K562 (cell line): Measurements from ENCODE around the gene RETN. TPM values are rescaled to one million over a fixed set of nuclear protein-coding genes. Genes with fewer than 3 reads are reported as not detected.

Experiments
- ATAC-seq: fragments of 200-7000 bp; cut with Tn5 transposase; 3 replicates; pipeline ENCODE4 v1.9.1; 2020; ENCODE audit warnings: moderate library complexity
- BruUV-seq: library from RNA; stranded (reverse); fragments of 400-500 nt; replicated peaks from 2 replicates; lab custom pipeline; 2021; lab: Mats Ljungman, UMichigan
- CTCF ChIA-PET: fragments of 300-600 bp; formaldehyde crosslinking; extraction: SDS; loops from one replicate; lab custom pipeline; 2021; ENCODE audit warnings: low intra/inter-chr PET ratio; lab: Yijun Ruan, JAX
- POLR2A ChIA-PET: fragments of 300-600, 350-650 bp; sonication (Branson Sonifier 250); formaldehyde crosslinking; extraction: SDS; loops from one replicate; lab custom pipeline; 2021; ENCODE audit warnings: antibody characterized with exemption, inconsistent platforms; lab: Yijun Ruan, JAX
- DNase-seq, 4 experiments: peaks; one replicate each; pipeline versions ENCODE4 v3.0.0 to v3.0.0-alpha.2; 2011 to 2018; ENCODE audit warnings: low spot score in 3 of 4, mixed read lengths in 3 of 4; ENCODE audit errors: extremely low read depth in 1 of 4
- FAIRE-seq: peaks from 2 replicates; lab custom pipeline; 2011; peaks lifted over from hg19 to GRCh38; lab: Jason Lieb, UNC
- H2AFZ ChIP-seq: 2 replicates; pipeline ENCODE4 v1.6.0; 2011; ENCODE audit warnings: low read depth, low read length, control low read depth, inconsistent platforms
- H3K27ac ChIP-seq: fragments of 200-600 bp; 3 replicates; pipeline ENCODE4 v1.8.0; 2011; ENCODE audit warnings: low read depth, mild to moderate bottlenecking, control low read depth, inconsistent platforms, low read length, moderate library complexity, mixed read lengths; ENCODE audit errors: extremely low read depth
- H3K27me3 ChIP-seq, 2 experiments: fragments of 300-600 bp in 1 of 2; 2 replicates in 1 of 2; 3 replicates in 1 of 2; pipeline versions ENCODE4 v1.6.0 to v1.8.0; 2011; ENCODE audit warnings: inconsistent platforms in 2 of 2, low read length in 2 of 2, mild to moderate bottlenecking in 1 of 2, mixed read lengths in 1 of 2, moderate library complexity in 1 of 2; ENCODE audit not compliant: control insufficient read depth in 2 of 2, insufficient read depth in 2 of 2
- H3K36me3 ChIP-seq: fragments of 300-600 bp; 3 replicates; pipeline ENCODE4 v1.8.0; 2011; ENCODE audit warnings: mild to moderate bottlenecking, low read length, inconsistent platforms; ENCODE audit not compliant: control insufficient read depth, insufficient read depth
- H3K4me1 ChIP-seq, 2 experiments: fragments of 200-600 bp in 1 of 2; replicated peaks in 1 of 2; 2 replicates in 1 of 2; 3 replicates in 1 of 2; pipeline versions ENCODE4 v1.5.1 to v1.8.0; 2011; ENCODE audit warnings: inconsistent platforms in 2 of 2, low read length in 2 of 2, mild to moderate bottlenecking in 1 of 2, mixed read lengths in 1 of 2, moderate library complexity in 1 of 2; ENCODE audit not compliant: control insufficient read depth in 2 of 2, insufficient read depth in 2 of 2
- H3K4me2 ChIP-seq: 2 replicates; pipeline ENCODE4 v1.6.1; 2011; ENCODE audit warnings: low read length, control low read depth, inconsistent platforms, mixed read lengths; ENCODE audit not compliant: insufficient read depth
- H3K4me3 ChIP-seq: fragments of 200-600 bp; sonication (generic), shearing (Covaris generic); 2 replicates; pipeline ENCODE4 v1.5.1; 2016; ENCODE audit warnings: control low read depth, inconsistent platforms
- H3K79me2 ChIP-seq: fragments of 200-600 bp; 3 replicates; pipeline ENCODE4 v1.8.0; 2011; ENCODE audit warnings: low read length, inconsistent platforms; ENCODE audit not compliant: control insufficient read depth, insufficient read depth
- H3K9ac ChIP-seq, 2 experiments: 2 replicates each; pipeline versions ENCODE4 v1.6.0 to v1.6.1; 2011; ENCODE audit warnings: low read depth in 2 of 2, low read length in 2 of 2, control low read depth in 1 of 2, inconsistent platforms in 1 of 2, mild to moderate bottlenecking in 1 of 2, mixed read lengths in 1 of 2; ENCODE audit not compliant: insufficient read depth in 1 of 2
- H3K9me1 ChIP-seq: one replicate; pipeline ENCODE4 v1.6.0; 2011; ENCODE audit warnings: inconsistent platforms, mild to moderate bottlenecking, low read length, moderate library complexity; ENCODE audit not compliant: control insufficient read depth, insufficient read depth
- H3K9me3 ChIP-seq: replicated peaks from 2 replicates; pipeline ENCODE4 v1.5.1; 2011; ENCODE audit warnings: low read depth, low read length, inconsistent platforms; ENCODE audit not compliant: control insufficient read depth, insufficient read depth
- H4K20me1 ChIP-seq: replicated peaks from 2 replicates; pipeline ENCODE4 v1.6.1; 2011; ENCODE audit warnings: low read length, inconsistent platforms, mixed read lengths; ENCODE audit not compliant: control insufficient read depth, insufficient read depth
- FOXJ2 ChIP-seq: fragments of 200-800 bp; sonication (Bioruptor generic); IDR thresholded peaks from 2 replicates; pipeline ENCODE4 v1.6.1; 2016; ENCODE audit warnings: missing genetic modification characterization, missing compliant biosample characterization
- POLR3A ChIP-seq: IDR thresholded peaks from 2 replicates; pipeline ENCODE4 v1.6.1; 2011; ENCODE audit warnings: borderline replicate concordance, mild to moderate bottlenecking, moderate library complexity; ENCODE audit not compliant: insufficient read length, insufficient read depth; ENCODE audit errors: extremely low read depth
- RBM25 ChIP-seq: fragments of 200-400 bp; formaldehyde crosslinking; IDR thresholded peaks from 2 replicates; pipeline ENCODE4 v1.6.1; 2018; ENCODE audit warnings: low read length, low read depth, moderate library complexity; ENCODE audit not compliant: severe bottlenecking
- TBP ChIP-seq: optimal IDR thresholded peaks from 2 replicates; pipeline ENCODE3; 2011; ENCODE audit warnings: low read depth, low read length, improper control_type of control experiment
- ZNF121 ChIP-seq: sonication (generic); formaldehyde crosslinking; conservative IDR thresholded peaks from 2 replicates; pipeline ENCODE4 v1.8.0; 2022; ENCODE audit warnings: missing genetic modification reagents
- ZNF445 ChIP-seq: fragments of 250-450 bp; sonication (Bioruptor Pico); IDR thresholded peaks from 2 replicates; pipeline ENCODE4 v1.4.0; 2020; ENCODE audit warnings: low read depth, mild to moderate bottlenecking, moderate library complexity
- WGBS: fragments of 100-300 bp; shearing (Covaris generic); methylation state at CpG from one replicate; pipeline ENCODE4 v1.1.6; 2016; ENCODE audit warnings: low coverage, mixed read lengths; ENCODE audit not compliant: insufficient coverage; ENCODE audit errors: missing lambda C conversion rate; 5-methylcytosine and 5-hydroxymethylcytosine counted together
- in situ Hi-C: fragments of 300-500 bp; cut with MboI; formaldehyde crosslinking; loops from 4 replicates; pipeline ENCODE4 v1.15.0; 2018; ENCODE audit warnings: inconsistent platforms, mixed read lengths
- intact Hi-C: fragments of 100-400 bp; cut with micrococcal nuclease; formaldehyde crosslinking; loops from 2 replicates; pipeline ENCODE4 v1.14.2; 2022
- polyA plus RNA-seq, 8 experiments: library from polyadenylated mRNA; depleted of rRNA in 4 of 8; stranded (reverse) in 5 of 8; unstranded in 3 of 8; fragments of >200 nt; fragmentation: Nextera tagmentation in 2 of 8; fragmentation: Illumina TruSeq in 1 of 8; extraction: Ambion mirVana in 2 of 8; extraction: Trizol in 1 of 8; gene quantifications; 2 replicates each; pipeline versions ENCODE4 v1.2.1 to v1.2.3, GENCODE V29; 2011 to 2014; ENCODE audit warnings: inconsistent platforms in 1 of 8, missing spikeins in 1 of 8
- total RNA-seq, 7 experiments: library from RNA; depleted of rRNA in 6 of 7; stranded (reverse); fragments of >200 nt in 6 of 7; fragmentation: Illumina TruSeq in 2 of 7; extraction: Trizol in 2 of 7; gene quantifications; 2 replicates each; pipeline versions ENCODE4 v1.2.1 to v1.2.3, GENCODE V29; 2011 to 2021; ENCODE audit warnings: low replicate concordance in 1 of 7

The RETN gene
- total and polyA plus RNA-seq, 9 of the 15 experiments (the other 6 are each of a cell fraction or from before 2014, with no cell fraction given) = not detected

GRCh38 chr19:7661744-7662538 is 6.9 kb upstream of the RETN start:
- DNase-seq = no peak
- H3K9ac ChIP-seq = no peak overlapping the region
- no peaks in the 10 kb centered on the region for H3K79me2 ChIP-seq
- no peaks in the 10 kb centered on the region for H3K9me3 ChIP-seq
- POLR2A ChIA-PET = interaction anchor here (0.5 to 0.7 kb wide), 3 partner anchors 14 to 261 kb away, joined by 3 read pairs; no protein-coding TSS in a partner anchor
- CTCF ChIA-PET = no interaction called here
- H3K4me3 ChIP-seq = no peak overlapping the region
- peak; percentile 96 for TF ChIP-seq ZNF121 (CRISPR knock-in tag)
- no peak for TF ChIP-seq ZNF445 (CRISPR knock-in tag)
- intact Hi-C loops (no loop called here), in situ Hi-C loops (no loop called here)
- no peak overlapping the region for H3K4me2 ChIP-seq
- H3K36me3 ChIP-seq = no peaks in the 10 kb centered on the region
- no peak for ATAC-seq
- H4K20me1 ChIP-seq = no peaks in the 10 kb centered on the region
- whole genome bisulfite sequencing = 1% methylated on average over 7 of the region's 8 CpGs
- no TSS peak for BruUV-seq
- peaks cover 0 to 6% of the 10 kb centered on the region in 2 experiments; a peak in 2 of 5 replicates for H3K4me1 ChIP-seq
- no peaks in the 10 kb centered on the region for H3K9me1 ChIP-seq
- no peak overlapping the region for H3K27ac ChIP-seq
- no peak overlapping the region for H2AFZ ChIP-seq
- H3K27me3 ChIP-seq = peaks cover 11 to 15% of the 10 kb centered on the region in 2 experiments; a peak in 4 of 5 replicates
- no peak for FAIRE-seq

DNA sequence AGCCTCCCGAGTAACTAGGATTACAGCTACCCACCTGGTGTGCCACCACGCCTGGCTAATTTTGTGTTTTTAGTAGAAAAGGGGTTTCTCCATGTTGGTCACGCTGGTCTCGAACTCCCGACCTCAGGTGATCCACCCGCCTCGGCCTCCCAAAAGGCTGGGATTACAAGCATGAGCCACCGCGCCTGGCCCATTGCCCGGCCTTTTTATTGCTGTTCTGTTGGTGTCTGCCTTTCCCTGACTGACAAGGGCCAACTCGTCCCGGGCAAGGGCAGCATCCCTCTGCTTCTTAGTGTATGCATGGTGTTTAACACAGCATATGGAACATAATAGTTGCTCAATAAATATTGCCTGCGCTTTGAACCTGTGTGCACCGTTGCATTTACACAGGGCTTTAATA is 6.2 kb upstream of the RETN start:
- Histone ChIP-seq H3K4me3 (no peak overlapping the region), H3K27me3 (peaks cover 13 to 19% of the 10 kb centered on the region in 2 experiments; a peak in 4 of 5 replicates), H3K4me2 (no peak overlapping the region), H3K79me2 (no peaks in the 10 kb centered on the region), H3K27ac (no peak overlapping the region), H3K36me3 (no peaks in the 10 kb centered on the region), H3K9ac (no peak overlapping the region), H2AFZ (no peak overlapping the region), H3K4me1 (no peaks in the 10 kb centered on the region; a peak in 1 of 5 replicates), H3K9me3 (no peaks in the 10 kb centered on the region), H3K9me1 (no peaks in the 10 kb centered on the region), H4K20me1 (no peaks in the 10 kb centered on the region)
- DNase-seq (no peak), FAIRE-seq (no peak), ATAC-seq (no peak)
- in situ Hi-C loops (no loop called here), intact Hi-C loops (no loop called here)
- TF ChIP-seq POLR3A (peak; percentile 27), RBM25 (peak; percentile 16), FOXJ2 (tag) (no peak), TBP (peak; percentile 19)
- no TSS peak for BruUV-seq
- CTCF ChIA-PET = no interaction called here
- POLR2A ChIA-PET = no interaction called here
- 2% methylated on average over 14 of the region's 14 CpGs for WGBS
